ENCODE results near the gene RPTN.

Gene RPTN

DNA sequence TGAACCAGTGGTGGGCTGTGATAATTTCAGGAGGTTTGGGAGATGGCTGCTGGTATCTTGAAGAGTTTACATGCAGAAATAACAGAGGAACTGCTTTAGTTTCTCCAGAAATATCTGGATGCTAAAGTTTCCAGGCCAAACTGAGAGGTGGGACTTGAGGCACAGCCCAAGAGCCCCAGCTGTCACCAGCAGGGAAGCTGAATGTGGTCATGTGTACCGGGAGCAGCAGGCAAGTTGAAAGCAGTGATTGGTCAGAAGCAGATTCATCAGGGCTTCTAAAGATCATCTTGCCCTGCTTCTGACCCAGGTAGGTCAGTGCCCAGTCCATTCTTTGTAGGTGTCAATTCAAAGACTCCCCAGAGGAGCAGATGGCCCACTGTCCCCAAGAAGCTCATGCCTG, 7.9 kb upstream of the RPTN start:
- Histone ChIP-seq H3K9me3 (ENCODE audit: control insufficient read depth, low read length) (no peaks in the 10 kb centered on the region), H3K27ac (no peak overlapping the region), H3K4me2 (ENCODE audit: low read length) (no peak overlapping the region), H2AFZ (no peak overlapping the region), H3K4me3 (ENCODE audit: low read depth, low read length) (no peak overlapping the region), H3K36me3 (ENCODE audit: control insufficient read depth, insufficient read depth, low read length) (no peaks in the 10 kb centered on the region), H3K9ac (no peak overlapping the region), H3K79me2 (no peaks in the 10 kb centered on the region), H3K4me1 (no peaks in the 10 kb centered on the region), H3K27me3 (ENCODE audit: control insufficient read depth, insufficient read depth, low read length) (no peaks in the 10 kb centered on the region)
- TF ChIP-seq CTCF (IDR thresholded peaks at IDR 0.05): no peak

DNA sequence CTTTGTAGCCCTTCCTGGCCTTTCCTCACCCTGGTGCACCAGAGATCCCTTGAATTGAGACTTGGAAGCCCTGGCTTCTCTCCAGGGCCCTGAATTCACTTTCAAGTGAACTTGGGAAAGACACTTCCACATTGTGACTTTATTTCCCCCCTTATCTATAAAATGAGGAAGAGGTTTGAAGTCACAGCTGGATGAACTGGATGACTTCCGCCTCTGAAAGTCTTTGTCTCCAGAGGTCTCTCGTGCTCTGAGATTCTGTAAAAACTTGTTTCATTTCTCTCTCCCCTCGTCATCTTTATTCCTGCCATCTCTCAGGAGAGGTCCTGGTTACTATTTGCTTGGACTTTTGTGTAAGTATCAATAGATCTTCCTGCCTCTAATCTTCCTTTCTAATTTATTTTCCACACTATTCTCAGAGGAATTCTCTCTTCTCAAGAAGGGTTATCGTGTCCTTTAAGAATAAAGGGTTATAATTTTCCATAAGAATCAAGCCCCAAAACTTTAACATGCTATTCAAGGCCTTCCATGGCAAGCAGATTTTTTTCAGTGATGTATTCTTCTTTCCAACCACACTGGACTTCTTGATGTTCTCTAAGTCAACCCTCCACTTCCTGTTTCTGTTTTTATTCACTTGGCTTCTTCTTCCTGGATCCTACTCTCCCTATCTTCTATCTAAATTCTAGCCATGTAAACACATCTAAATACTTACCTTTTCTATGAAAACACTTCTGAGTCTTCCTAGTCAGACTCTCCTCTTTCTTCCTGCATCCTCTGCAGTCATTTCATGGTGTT, 6.5 kb upstream of the RPTN start:
- TF ChIP-seq CTCF (IDR thresholded peaks at IDR 0.05): no peak
- no peak overlapping the region for H3K4me3 ChIP-seq (ENCODE audit: low read depth, low read length)
- H3K9me3 ChIP-seq (ENCODE audit: control insufficient read depth, low read length): no peaks in the 10 kb centered on the region
- H3K9ac ChIP-seq: no peak overlapping the region
- H2AFZ ChIP-seq: no peak overlapping the region
- H3K4me1 ChIP-seq: no peaks in the 10 kb centered on the region
- no peaks in the 10 kb centered on the region for H3K36me3 ChIP-seq (ENCODE audit: control insufficient read depth, insufficient read depth, low read length)
- H3K27ac ChIP-seq: no peak overlapping the region
- no peak overlapping the region for H3K4me2 ChIP-seq (ENCODE audit: low read length)
- H3K27me3 ChIP-seq (ENCODE audit: control insufficient read depth, insufficient read depth, low read length): no peaks in the 10 kb centered on the region
- H3K79me2 ChIP-seq: no peaks in the 10 kb centered on the region

DNA sequence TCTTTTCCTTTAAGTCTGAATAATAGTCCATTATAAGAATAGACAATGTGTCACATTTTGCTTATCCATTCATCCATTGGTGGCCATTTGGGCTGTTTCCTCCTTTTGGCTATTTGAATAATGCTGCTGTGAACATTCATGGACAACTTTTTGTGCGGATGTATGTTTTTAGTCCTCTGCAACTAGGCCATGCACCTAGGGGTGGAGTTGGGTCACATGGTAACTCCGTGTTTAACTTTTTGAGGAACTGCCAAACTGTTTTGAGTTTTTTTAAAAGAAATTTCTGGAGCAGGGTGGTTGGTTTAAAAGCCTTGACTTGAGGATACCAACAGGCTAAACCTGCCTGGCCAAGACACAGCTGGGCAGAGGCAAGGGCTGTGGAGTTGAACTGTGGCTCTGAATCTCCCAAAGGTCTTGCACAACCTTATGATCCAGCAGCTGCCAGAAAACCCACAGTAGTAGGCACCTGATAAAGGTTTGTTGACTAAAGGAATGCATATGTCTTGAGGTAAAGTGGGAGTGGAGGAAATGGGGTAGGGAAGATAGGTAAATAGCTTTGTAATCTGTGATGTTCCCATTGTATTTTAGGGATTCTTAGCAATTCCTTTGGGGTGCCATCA, 5.6 kb upstream of the RPTN start:
- Histone ChIP-seq H3K4me2 (ENCODE audit: low read length) (no peak overlapping the region), H3K9me3 (ENCODE audit: control insufficient read depth, low read length) (no peaks in the 10 kb centered on the region), H3K4me1 (no peaks in the 10 kb centered on the region), H3K79me2 (no peaks in the 10 kb centered on the region), H3K9ac (no peak overlapping the region), H3K27me3 (ENCODE audit: control insufficient read depth, insufficient read depth, low read length) (no peaks in the 10 kb centered on the region), H3K27ac (no peak overlapping the region), H3K36me3 (ENCODE audit: control insufficient read depth, insufficient read depth, low read length) (no peaks in the 10 kb centered on the region), H2AFZ (no peak overlapping the region), H3K4me3 (ENCODE audit: low read depth, low read length) (no peak overlapping the region)
- no peak for TF ChIP-seq CTCF (IDR thresholded peaks at IDR 0.05)

- H3K27ac ChIP-seq: no peak overlapping the region
Observed at GRCh38 chr1:152162792-152163463, 3.9 kb upstream of the RPTN start.

More at GRCh38 chr1:152162792-152163463, 3.9 kb upstream of the RPTN start:
- TF ChIP-seq CTCF (IDR thresholded peaks at IDR 0.05): no peak
- Histone ChIP-seq H3K4me1 (no peaks in the 10 kb centered on the region), H3K9me3 (ENCODE audit: control insufficient read depth, low read length) (no peaks in the 10 kb centered on the region), H2AFZ (no peak overlapping the region), H3K36me3 (ENCODE audit: control insufficient read depth, insufficient read depth, low read length) (no peaks in the 10 kb centered on the region), H3K4me3 (ENCODE audit: low read depth, low read length) (no peak overlapping the region), H3K27me3 (ENCODE audit: control insufficient read depth, insufficient read depth, low read length) (no peaks in the 10 kb centered on the region), H3K9ac (no peak overlapping the region), H3K79me2 (no peaks in the 10 kb centered on the region), H3K4me2 (ENCODE audit: low read length) (no peak overlapping the region)

Data from parathyroid adenoma (tissue), 2 donors.